Measurements from ENCODE around the gene AVEN.
"Not testable (repeated sequence)": the region's sequence is repeated elsewhere in the genome, so short reads cannot be mapped to it uniquely, and the experiment has no call there.

The AVEN gene, protein sequence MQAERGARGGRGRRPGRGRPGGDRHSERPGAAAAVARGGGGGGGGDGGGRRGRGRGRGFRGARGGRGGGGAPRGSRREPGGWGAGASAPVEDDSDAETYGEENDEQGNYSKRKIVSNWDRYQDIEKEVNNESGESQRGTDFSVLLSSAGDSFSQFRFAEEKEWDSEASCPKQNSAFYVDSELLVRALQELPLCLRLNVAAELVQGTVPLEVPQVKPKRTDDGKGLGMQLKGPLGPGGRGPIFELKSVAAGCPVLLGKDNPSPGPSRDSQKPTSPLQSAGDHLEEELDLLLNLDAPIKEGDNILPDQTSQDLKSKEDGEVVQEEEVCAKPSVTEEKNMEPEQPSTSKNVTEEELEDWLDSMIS

GRCh38 chr15:34038871-34039789 is at the start of gene AVEN:
Gene AVEN (minus strand): TSS chr15:34039204. CDS start chr15:34039046, 158 bp downstream.
- no peak for DNase-seq

GRCh38 chr15:34085746-34086145 is 46.7 kb upstream of the AVEN start:
- DNase-seq = no peak

DNA sequence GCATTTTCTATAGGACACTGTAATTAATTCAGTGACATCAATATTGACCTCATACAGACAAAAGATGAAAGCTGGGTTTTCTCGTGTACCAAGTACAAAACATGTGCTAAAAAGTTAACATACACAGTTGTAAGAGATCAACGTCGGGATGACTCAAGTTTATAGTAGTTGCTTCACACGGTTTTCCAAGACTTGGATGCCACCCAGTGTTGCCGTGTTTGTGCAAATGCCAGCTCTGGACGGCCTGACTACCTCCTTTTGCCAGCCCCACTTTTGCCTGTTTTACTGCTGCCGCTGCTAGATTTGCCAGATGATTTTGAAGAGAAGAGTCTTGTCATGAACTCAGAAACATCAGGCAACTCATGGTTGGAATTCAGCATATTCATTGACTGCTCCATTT is 45.1 kb upstream of the AVEN start:
- DNase-seq = no peak

GRCh38 chr15:34079904-34080303 is 40.9 kb upstream of the AVEN start:
- DNase-seq = no peak

GRCh38 chr15:34078900-34079299 is 39.9 kb upstream of the AVEN start:
- DNase-seq = no peak

DNA sequence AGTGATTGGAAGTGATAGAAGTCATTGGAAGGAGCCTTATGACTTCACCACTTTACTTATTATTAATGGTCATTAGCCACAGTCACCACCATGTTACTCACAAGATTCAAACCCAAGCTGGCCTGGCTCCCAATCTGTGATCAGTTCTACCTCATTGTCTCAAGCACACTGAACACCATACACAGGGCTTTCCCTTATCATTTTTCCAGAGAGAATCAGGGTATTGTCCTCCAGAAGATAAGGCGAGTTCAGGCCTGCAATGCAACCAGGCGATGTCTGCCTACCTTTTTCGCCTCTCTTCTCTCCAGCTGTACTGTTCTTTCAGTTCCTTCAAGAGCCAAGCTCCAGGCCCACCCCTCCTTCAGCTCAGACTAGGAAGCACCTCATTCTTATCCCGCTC is 37.8 kb upstream of the AVEN start:
- no peak for DNase-seq

- no peak for DNase-seq
Observed at GRCh38 chr15:34070003-34070402, 31.0 kb upstream of the AVEN start.

DNA sequence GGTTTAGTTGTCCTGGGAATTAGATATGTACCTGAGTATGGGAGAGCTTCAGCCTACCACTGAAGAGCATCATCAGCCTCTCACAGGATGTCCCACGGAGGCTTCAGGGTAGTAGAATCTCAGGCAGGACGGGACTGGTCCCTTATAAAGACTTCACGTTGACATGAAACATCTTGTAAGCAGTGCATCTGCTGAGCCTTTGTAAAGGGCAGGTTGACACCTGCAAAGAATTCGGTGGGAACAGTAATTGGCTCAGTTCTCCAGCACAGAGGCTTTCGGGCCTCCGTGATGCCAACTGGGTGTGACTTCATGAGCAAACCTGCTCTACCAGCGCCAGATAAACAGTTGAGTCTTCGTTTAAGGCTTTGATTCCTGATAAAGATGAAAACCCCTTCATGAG is 26.9 kb upstream of the AVEN start:
- no peak for DNase-seq

DNA sequence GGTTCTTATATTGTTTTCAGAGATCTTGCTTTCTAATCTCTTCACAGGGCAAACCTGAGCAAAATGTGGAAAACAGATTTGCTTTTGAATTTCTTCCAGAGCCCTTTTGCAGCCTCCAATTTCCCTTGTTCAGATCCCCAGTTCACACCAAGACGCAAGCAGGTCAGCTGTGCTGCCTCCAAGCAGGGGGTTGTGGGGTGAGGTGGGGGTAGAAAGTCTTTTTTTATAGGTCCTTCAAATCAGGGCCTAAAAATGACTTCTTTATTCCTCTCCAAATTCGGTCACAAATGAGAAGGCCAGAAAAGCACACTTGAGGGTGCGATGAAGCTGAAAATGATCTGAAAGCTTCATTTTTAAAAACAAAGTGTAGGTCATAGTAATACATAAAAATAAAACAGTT is 26.3 kb upstream of the AVEN start:
- DNase-seq = no peak

DNA sequence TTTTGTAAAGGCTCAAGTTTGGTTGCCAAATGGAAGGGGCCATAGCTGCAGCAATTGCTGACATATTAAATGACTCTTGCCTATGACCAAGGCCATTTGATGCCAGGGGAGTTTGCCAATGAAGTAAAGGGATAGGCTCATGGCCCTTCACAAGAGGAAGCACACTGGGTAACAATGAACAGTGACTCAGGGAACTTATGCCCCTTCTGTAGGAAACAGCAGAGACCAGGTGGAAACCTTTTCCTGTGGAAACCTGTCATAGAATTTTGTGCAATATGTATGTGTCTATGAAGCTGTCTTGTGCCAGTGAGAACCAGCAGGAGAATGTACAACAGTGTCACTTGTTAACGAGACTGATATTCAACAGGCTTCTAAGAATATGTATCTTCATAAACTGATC is 25.4 kb upstream of the AVEN start:
- no peak for DNase-seq

- DNase-seq = no peak
Observed at GRCh38 chr15:34059946-34060345, 20.9 kb upstream of the AVEN start.

- no peak for DNase-seq
Observed at GRCh38 chr15:34059476-34059875, 20.5 kb upstream of the AVEN start.

- DNase-seq = no peak
Observed at GRCh38 chr15:34056911-34057310, 17.9 kb upstream of the AVEN start.

- DNase-seq = no peak
Observed at GRCh38 chr15:34055868-34056595, 17.0 kb upstream of the AVEN start.

- no peak for DNase-seq
Observed at GRCh38 chr15:34054081-34054707, 15.2 kb upstream of the AVEN start.

GRCh38 chr15:34050385-34050784 is 11.4 kb upstream of the AVEN start:
- not testable (repeated sequence) for DNase-seq

- no peak for DNase-seq
Observed at GRCh38 chr15:34049112-34049511, 10.1 kb upstream of the AVEN start.

- no peak for DNase-seq
Observed at GRCh38 chr15:34047893-34048775, 9.1 kb upstream of the AVEN start.

GRCh38 chr15:34046471-34047145 is 7.6 kb upstream of the AVEN start:
- no peak for DNase-seq

DNA sequence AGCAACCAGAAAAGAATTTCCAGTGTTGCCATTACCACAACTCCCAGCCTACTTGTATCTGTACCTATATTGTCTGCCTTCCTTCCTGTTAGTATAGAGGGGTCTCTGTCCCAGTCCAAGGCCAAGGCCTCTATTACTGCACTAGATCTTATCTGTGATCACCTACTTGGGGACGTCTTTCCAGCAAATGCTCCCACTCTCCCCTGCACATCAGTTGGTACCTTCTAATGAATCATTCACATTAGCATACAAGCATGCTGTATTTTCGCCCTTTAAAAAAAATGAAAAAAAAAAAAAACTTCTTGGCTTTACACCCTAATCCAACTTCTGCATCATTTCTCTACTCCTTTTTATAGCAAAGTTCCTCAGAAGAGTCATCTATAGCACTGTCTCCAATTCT is 4.8 kb upstream of the AVEN start:
- no peak for DNase-seq

- DNase-seq = no peak
Observed at GRCh38 chr15:34043391-34043790, 4.4 kb upstream of the AVEN start.
